Measurements from ENCODE around the gene ILDR1.

ILDR1 gene

GRCh38 chr3:122024800-122025199 is 2.8 kb upstream of the ILDR1 start:
- POLR2A ChIA-PET = no interaction called here
- CTCF ChIA-PET = interaction anchor here (0.6 kb wide), 2 partner anchors 29 to 478 kb away, joined by 3 read pairs; no protein-coding TSS in a partner anchor

GRCh38 chr3:122023335-122023910 is 1.4 kb upstream of the ILDR1 start:
- POLR2A ChIA-PET = no interaction called here
- CTCF ChIA-PET = no interaction called here
- TF ChIP-seq FOXA1 (IDR thresholded peaks at IDR 0.05) = no peak
- TF ChIP-seq PKNOX1 (IDR thresholded peaks at IDR 0.05) = no peak
- no peak for TF ChIP-seq BHLHE40 (IDR thresholded peaks at IDR 0.05; ENCODE audit: borderline replicate concordance)
- TF ChIP-seq ELF4 (IDR thresholded peaks at IDR 0.05) = no peak
- no peak for TF ChIP-seq HDGF (IDR thresholded peaks at IDR 0.05; ENCODE audit: borderline replicate concordance)
- DNase-seq (ENCODE audit: extremely low spot score) = no peak

More at GRCh38 chr3:122024800-122025199, 2.8 kb upstream of the ILDR1 start:
- no peak for TF ChIP-seq HDGF (IDR thresholded peaks at IDR 0.05; ENCODE audit: borderline replicate concordance)
- no peak for DNase-seq (ENCODE audit: extremely low spot score)

- CTCF ChIA-PET = no interaction called here
- POLR2A ChIA-PET = interaction anchor here (0.6 kb wide), 1 partner anchor 238 kb away, joined by 3 read pairs; no protein-coding TSS in a partner anchor
- no peak for DNase-seq (ENCODE audit: extremely low spot score)
- no peak for TF ChIP-seq TARDBP (IDR thresholded peaks at IDR 0.05)
- TF ChIP-seq BHLHE40 (IDR thresholded peaks at IDR 0.05; ENCODE audit: borderline replicate concordance) = no peak
Measured at GRCh38 chr3:122021037-122021436, 1.0 kb downstream of the ILDR1 start.

- ChIA-PET CTCF (interaction anchor here (1.5 kb wide), 1 partner anchor 24 kb away, joined by 3 read pairs; no protein-coding TSS in a partner anchor), POLR2A (interaction anchor here (0.8 kb wide), 1 partner anchor 1749 kb away, joined by 3 read pairs; no protein-coding TSS in a partner anchor)
- DNase-seq (ENCODE audit: extremely low spot score) = no peak
Measured at GRCh38 chr3:122019493-122019892, 2.6 kb downstream of the ILDR1 start.

GRCh38 chr3:122014741-122015140 is 7.3 kb downstream of the ILDR1 start:
- ChIA-PET POLR2A (no interaction called here), CTCF (no interaction called here)
- TF ChIP-seq BHLHE40 (IDR thresholded peaks at IDR 0.05; ENCODE audit: borderline replicate concordance) (no peak), SUZ12 (IDR thresholded peaks at IDR 0.05) (no peak)
- no peak for DNase-seq (ENCODE audit: extremely low spot score)

More at GRCh38 chr3:122019493-122019892, 2.6 kb downstream of the ILDR1 start:
- no peak for TF ChIP-seq LEF1 (IDR thresholded peaks at IDR 0.05; ENCODE audit: borderline replicate concordance)
- TF ChIP-seq ARNT (IDR thresholded peaks at IDR 0.05) = no peak
- TF ChIP-seq SUZ12 (IDR thresholded peaks at IDR 0.05) = no peak
- TF ChIP-seq ZNF384 (IDR thresholded peaks at IDR 0.05) = no peak
- TF ChIP-seq HDGF (IDR thresholded peaks at IDR 0.05; ENCODE audit: borderline replicate concordance) = no peak
- no peak for TF ChIP-seq L3MBTL2 (conservative IDR thresholded peaks at IDR 0.05)
- no peak for TF ChIP-seq FOXM1 (IDR thresholded peaks at IDR 0.05; ENCODE audit: borderline replicate concordance)
- TF ChIP-seq NFRKB (IDR thresholded peaks at IDR 0.05) = no peak
- TF ChIP-seq SP1 (IDR thresholded peaks at IDR 0.05) = no peak
- TF ChIP-seq PKNOX1 (IDR thresholded peaks at IDR 0.05) = no peak
- TF ChIP-seq CTBP1 (IDR thresholded peaks at IDR 0.05; ENCODE audit: borderline replicate concordance) = no peak
- no peak for TF ChIP-seq ELF4 (IDR thresholded peaks at IDR 0.05)
- no peak for TF ChIP-seq TARDBP (IDR thresholded peaks at IDR 0.05)

DNA sequence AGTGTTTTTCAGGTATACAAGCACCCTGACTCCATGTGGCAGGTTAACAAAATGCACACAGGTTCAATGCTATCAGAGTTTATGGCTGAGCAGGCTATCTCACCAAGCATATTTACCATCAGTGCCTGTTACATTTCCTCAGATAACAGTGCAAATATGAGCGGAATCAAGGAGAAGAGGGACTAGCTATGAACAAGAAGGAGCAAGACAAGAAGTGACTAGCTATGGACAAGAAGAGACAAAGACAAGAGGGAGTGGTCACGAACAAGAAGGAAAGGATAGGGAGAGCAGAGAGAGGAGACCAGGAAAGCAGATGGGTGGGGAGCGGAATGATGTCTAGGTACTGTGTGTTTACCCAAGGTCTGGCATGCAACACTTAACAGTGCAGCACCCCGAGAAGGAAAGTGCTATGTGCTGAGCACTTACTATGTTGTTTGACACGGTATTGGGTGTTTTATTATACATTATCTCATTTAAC is 8.6 kb downstream of the ILDR1 start:
- ChIA-PET POLR2A (no interaction called here), CTCF (interaction anchor here (0.7 kb wide), 1 partner anchor 18 kb away, joined by 3 read pairs; no protein-coding TSS in a partner anchor)
- TF ChIP-seq ARNT (IDR thresholded peaks at IDR 0.05) (no peak), HDGF (IDR thresholded peaks at IDR 0.05; ENCODE audit: borderline replicate concordance) (no peak), FOXK2 (IDR thresholded peaks at IDR 0.05) (no peak), SUZ12 (IDR thresholded peaks at IDR 0.05) (no peak), FOXA1 (IDR thresholded peaks at IDR 0.05) (no peak), BHLHE40 (IDR thresholded peaks at IDR 0.05; ENCODE audit: borderline replicate concordance) (no peak), FOXM1 (IDR thresholded peaks at IDR 0.05; ENCODE audit: borderline replicate concordance) (no peak), TARDBP (IDR thresholded peaks at IDR 0.05) (no peak), NFRKB (IDR thresholded peaks at IDR 0.05) (no peak), ELF4 (IDR thresholded peaks at IDR 0.05) (no peak), ZNF384 (IDR thresholded peaks at IDR 0.05) (no peak)
- no peak for DNase-seq (ENCODE audit: extremely low spot score)

DNA sequence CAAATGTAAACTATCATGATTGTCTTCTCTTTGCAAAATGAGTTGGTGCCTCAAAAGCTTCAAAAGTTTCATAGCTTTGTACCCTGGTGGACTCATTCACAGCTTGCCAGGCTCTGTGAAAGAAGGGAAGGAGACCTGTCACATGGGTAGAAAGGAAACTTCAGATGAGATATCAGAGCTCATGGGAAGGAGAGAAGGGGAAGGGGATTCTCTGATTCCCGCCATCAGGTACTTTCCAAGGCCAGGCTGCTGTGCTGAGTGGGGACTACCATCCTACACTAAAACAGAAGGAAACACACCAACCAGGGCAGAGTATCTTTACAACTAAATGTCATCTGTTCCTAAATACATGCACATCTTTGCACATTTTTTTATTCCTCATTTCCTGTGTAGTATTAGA is 9.2 kb downstream of the ILDR1 start:
- POLR2A ChIA-PET = no interaction called here
- CTCF ChIA-PET = no interaction called here
- no peak for TF ChIP-seq LEF1 (IDR thresholded peaks at IDR 0.05; ENCODE audit: borderline replicate concordance)
- TF ChIP-seq NFRKB (IDR thresholded peaks at IDR 0.05) = no peak
- TF ChIP-seq ZNF384 (IDR thresholded peaks at IDR 0.05) = no peak
- TF ChIP-seq L3MBTL2 (conservative IDR thresholded peaks at IDR 0.05) = no peak
- TF ChIP-seq TARDBP (IDR thresholded peaks at IDR 0.05) = no peak
- no peak for TF ChIP-seq HDGF (IDR thresholded peaks at IDR 0.05; ENCODE audit: borderline replicate concordance)
- TF ChIP-seq SUZ12 (IDR thresholded peaks at IDR 0.05) = no peak
- TF ChIP-seq FOXK2 (IDR thresholded peaks at IDR 0.05) = no peak
- no peak for TF ChIP-seq SP1 (IDR thresholded peaks at IDR 0.05)
- TF ChIP-seq ELF4 (IDR thresholded peaks at IDR 0.05) = no peak
- no peak for TF ChIP-seq CTBP1 (IDR thresholded peaks at IDR 0.05; ENCODE audit: borderline replicate concordance)
- DNase-seq (ENCODE audit: extremely low spot score) = no peak

All from HEK293T (cell line).